IPS-11a (cell line): ENCODE data around the gene FBRS.
"Not testable (repeated sequence)": the region's sequence is repeated elsewhere in the genome, so short reads cannot be mapped to it uniquely, and the experiment has no call there.

Source experiments
- H3K4me3 ChIP-seq: one replicate; pipeline ENCODE4 v1.5.1; 2013; ENCODE audit warnings: low read depth, low read length, control low read depth

FBRS gene

DNA sequence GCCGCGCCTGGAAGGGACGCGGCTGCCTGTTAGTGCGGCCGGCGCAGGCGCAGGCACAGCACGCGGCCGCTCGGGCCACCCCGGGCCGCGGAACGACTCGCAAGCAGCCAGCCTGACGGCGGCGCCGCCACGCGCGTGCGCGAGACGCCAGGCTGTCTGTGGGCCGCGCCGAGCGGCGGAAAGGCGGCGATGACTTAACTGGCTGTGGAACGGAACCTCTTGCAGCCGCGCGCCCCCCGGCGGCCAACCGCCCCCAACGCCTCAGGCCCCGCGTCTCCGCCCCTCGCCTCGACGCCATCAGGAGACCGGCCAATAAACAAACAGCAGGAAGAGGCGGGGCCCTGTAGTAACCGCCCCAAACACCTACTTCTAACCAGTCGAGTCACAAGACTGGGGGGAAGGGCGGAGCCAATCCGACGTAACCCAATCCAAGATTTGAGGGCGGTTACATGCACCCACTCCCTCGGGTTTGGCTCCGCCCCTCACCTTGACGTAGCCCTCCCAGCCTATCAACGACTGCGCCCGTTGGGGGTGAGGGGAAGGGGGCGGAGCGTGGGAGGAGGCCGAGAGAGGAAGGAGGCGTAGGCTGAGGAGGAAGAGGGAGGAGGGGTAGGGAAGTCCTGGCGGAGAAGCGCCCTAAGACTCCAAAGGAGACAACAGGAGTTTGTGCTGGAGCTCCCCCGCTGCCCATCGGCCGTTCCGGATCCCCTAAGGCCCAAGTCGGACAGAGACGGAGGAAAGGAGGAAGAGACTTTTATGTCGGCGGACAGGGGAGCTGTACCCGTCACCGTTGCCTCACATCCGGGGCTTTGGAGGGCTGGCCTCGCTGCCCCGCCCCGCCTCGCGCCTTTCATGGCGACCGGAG lies at the start of gene FBRS:
TSS of gene FBRS (plus strand) at position 566 of the 865 bp plus-strand sequence. CDS start 1,088 bp downstream, outside the sequence.
- peak within 1 kb of the TSS; percentile 94 for H3K4me3 ChIP-seq

DNA sequence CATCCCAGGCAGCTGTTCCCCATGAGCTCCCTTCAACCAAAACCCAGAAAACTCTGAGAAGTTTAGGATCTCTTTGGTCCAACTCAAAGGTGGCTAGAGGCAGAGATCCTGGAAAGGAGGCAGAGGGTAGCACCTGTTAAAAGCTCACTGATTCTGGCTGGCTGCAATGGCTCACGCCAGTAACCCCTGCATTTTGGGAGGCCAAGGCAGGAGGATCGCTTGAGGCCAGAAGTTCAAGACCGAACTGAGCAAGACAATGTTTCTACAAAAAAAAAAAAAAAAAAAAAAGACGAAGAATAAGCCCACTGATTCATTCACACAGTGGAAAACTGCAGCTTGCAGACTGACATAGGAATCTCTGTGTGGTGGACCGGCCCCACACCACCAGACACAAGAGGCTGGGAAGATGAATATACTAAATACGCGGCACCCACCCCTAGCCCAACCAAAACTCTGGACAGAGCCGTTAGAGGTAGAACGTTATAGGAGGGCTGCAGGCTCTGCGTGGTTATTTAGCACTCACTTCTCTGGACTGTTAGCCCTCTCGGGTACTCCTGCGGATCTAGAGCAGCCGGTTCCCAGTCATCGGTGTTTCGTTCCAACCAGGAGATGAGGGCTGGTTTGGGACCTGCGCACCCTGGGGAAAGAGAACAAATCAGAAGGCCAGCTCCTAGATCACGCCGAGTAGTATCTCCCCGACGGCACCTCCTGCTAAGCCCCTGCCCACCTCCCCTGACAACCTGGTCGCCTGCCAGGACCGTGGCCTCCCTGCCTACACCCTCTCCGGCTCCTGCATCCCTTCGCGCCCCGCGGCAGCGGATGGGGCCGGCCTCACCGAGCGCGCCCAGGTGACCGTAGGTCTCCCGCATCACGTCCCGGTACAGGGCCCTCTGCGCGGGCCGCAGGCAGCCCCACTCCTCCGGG lies 49.0 kb upstream of the FBRS start:
- peak overlapping the region; percentile 94 for H3K4me3 ChIP-seq

DNA sequence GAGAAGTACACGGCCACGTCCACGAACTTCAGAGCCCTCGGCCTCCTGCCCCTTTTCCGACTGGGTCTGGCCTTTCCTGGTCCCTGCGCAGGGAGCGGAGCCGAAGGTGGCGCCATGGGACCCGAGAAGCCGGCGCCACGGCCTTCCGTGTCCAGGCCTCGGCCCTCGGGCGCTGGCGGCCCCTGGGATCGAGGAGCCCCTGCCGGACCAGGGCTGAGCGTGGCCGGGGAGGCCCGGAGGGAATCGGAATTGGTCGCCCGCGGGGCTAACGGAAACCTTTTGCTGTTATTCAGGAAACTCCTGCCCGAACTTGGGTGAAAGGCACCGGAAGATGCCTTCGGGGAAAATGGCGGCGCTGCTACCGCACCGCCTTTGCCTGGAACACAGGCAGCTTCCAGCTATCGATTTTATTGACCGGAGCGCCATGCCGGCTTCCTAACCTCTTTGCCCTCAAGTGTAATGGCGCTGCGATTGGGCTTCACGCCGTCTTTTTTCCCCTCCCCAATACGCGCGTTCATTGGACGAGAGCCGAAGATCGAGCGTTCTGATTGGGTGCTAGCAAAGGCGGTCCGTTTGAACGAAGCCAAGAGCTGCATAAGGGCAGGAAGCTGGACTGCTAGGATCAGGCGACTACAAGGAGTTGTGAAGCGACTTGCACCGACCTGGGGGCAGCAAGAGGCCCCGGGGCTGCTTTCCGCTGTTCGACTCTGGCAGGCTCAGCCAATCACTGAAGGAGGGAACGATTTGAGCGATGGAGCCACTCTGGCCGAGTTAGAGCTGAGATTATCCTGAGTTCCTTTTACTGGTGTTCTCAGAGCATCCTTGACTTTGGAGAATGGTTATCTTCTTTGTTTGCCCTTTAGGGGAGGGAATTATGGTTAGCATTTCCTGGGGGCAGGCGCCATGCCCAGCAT lies 48.0 kb upstream of the FBRS start, which contains the start of gene ZNF689:
TSS of gene ZNF689 (minus strand) at position 464 of the 914 bp plus-strand sequence. CDS start at position 116, 348 bp downstream.
- H3K4me3 ChIP-seq, result peak within 1 kb of the TSS; percentile 94

DNA sequence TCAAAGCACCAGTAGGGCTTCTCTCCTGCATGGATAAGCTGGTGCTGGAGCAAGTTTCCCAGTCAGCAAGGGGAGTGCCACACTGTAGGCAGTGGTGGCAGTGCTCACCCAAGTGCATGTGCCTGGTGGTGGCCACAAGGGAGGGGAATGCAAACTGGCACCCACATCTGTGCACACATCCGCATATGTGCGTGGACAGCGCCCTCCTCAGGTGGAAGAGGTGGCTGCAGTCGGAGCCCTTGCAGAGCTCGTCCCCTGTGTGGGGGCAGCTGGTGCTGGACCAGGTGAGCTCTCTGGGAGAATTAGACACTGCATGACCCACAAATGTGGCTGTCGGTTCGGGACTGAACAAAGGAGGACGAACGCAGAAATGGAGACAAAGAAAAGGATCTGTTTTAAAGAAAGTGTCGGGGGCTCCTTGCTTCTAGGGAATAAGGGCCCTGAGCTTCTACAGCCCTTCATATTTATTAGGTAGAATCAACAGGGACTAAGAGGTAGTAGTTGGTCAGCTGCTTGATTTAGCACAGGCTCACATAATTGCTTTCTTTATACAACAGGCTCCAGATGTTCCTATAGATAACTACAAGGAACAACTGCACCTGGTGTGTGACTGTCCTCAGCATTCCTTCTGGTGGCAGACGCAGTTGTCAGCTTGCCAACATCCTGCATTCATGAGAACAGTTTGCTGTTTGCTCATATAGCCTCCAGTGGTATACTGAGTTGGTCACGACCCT lies 42.7 kb upstream of the FBRS start:
- no peak overlapping the region for H3K4me3 ChIP-seq

DNA sequence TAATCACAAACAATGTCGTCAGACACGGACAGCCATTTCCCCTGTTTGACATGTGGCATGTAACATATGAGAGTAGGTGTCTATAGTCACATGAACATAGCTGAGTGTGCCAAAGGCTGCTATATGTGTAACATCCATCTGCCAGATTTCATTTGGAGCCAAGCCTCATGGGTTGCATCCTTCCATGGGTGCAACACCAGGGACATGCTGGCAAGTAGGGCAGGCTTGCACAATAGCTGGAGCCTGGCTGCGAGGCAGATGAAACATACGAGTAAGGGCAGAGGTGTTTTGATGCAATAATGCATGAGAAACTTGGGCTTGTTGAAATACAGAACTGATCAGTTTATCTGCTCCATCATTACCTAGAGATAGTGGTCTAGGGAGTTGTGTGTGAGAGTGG lies 39.0 kb upstream of the FBRS start:
- no peak overlapping the region for H3K4me3 ChIP-seq

DNA sequence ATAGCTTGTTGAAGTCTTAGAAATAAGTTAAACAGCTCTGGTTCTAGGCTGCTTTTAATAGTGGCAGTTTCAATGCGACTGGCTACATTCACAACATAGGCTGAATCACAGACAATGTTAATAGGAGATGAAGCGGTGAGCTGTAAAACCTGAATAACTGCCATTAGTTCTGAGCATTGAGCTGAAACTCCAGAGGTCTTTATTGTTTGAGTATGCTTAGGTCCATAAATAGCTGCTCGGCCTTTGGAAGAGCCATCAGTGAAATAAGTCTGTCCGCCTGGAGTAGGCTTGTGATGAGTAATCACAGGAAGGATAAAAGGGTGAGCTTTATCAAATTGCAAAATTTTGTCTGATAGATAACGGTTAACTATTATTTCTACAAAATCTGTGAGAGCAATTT lies 38.6 kb upstream of the FBRS start:
- no peak overlapping the region for H3K4me3 ChIP-seq

DNA sequence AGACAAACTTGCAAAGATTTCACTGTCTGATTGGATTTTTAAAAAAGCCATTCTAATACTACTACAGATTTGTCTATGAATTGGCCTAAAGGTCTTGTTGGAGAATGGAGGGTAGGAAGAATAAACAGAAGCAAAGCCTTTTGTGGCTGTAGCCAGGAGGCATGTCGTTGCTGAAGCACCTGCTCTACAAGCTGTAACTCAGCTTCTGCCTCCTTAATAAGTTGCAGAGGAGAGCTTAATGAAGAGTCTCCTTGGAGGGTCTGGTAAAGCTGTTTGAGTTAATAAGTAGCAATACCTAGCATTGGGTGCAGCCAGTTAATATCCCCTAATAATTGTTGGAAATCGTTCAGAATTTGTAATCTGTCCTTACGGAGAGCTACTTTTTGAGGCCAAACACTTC lies 38.1 kb upstream of the FBRS start:
- no peak overlapping the region for H3K4me3 ChIP-seq

DNA sequence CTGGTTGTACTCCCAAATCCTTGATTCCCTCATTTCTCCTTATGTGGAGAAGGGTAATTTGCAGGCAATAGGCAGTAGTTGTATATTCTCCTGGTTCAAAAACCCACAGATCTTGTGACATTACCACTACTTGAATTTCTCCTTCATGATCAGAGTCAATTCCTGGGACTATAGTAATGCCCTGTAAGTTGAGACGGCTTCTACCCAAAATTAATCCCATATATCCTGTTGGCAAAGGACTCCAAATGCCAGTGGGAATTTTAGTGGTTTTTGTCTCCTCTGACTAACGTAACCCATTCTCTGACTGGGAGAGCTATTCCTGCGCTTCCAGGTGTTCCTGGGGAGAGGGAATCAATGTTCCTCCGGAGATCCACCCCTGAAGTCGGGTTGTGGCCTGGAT lies 36.5 kb upstream of the FBRS start:
- no peak overlapping the region for H3K4me3 ChIP-seq

DNA sequence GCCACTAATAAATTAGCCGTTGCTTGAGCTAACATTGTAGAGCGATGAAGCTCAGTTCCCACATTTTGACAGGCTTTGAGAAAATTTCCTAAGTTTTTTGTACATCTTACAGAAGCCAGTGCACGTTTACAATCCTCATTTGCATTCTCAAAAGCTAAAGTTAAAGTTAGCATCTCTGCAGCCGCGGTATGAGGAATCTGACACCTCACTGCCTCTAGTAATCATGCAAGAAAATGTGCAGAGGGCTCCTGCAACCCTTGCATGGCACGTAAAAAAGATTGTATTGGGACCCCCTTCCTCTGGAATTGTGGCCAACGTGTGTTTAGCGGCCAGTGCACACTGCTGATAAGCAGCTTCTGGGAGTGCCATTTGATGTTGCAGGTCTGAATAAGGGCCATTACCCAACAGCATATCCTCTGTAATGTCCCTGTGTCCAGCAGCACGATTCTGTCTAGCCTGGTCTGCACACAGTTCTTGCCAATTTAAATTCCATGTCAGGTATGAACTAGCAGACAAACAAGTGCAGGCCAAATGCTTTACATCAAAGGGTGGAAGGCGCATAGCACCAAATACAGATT lies 35.7 kb upstream of the FBRS start:
- no peak overlapping the region for H3K4me3 ChIP-seq

DNA sequence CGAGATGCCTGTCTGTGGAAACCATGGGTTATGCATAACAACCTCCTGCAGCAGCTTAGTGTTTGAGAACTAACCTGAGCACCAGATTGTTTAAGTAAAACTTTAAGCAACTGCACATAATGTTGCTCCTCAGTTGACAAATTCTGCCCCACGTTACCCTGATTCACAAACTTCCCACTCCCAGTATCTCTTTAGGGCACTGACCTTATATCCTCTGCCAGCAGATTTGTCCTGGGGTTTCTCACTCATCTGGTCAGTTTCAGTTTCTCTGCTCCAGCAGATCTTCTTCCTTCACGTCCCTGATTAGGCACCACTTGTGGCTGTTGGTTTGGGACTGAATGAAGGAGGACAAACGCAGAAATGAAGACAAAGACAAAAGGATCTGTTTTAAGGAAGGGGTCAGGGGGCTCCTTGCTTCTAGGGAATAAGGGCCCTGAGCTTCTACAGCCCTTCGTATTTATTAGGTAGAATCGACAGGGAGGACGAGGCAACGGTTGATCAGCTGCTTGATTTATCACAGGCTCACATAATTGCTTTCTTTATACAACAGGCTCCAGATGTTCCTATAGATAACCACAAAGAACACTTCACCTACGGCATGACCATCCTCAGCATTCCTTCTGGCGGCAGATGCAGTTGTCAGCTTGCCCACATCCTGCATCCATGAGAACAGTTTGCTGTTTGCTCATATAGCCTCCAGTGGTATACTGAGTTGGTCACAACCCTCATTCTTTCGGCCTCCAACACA lies 34.5 kb upstream of the FBRS start:
- no peak overlapping the region for H3K4me3 ChIP-seq

DNA sequence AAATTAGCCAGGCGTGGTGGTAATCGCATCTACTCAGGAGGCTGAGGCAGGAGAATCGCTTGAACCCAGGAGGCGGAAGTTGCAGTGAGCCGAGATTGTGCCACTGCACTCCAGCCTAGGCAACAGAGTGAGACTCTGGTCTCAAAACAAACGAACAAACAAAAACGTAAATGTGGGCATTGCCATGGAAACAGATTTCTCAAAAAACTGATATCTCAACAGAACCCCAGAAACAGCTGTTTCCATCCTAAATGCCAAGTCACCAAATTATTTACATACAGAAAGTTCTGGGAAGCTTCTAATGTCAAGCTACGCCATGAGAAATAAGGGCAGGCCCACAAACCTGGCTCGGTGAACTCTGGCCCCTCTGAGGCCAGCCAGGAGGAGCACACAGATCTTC lies 32.0 kb upstream of the FBRS start:
- no peak overlapping the region for H3K4me3 ChIP-seq

DNA sequence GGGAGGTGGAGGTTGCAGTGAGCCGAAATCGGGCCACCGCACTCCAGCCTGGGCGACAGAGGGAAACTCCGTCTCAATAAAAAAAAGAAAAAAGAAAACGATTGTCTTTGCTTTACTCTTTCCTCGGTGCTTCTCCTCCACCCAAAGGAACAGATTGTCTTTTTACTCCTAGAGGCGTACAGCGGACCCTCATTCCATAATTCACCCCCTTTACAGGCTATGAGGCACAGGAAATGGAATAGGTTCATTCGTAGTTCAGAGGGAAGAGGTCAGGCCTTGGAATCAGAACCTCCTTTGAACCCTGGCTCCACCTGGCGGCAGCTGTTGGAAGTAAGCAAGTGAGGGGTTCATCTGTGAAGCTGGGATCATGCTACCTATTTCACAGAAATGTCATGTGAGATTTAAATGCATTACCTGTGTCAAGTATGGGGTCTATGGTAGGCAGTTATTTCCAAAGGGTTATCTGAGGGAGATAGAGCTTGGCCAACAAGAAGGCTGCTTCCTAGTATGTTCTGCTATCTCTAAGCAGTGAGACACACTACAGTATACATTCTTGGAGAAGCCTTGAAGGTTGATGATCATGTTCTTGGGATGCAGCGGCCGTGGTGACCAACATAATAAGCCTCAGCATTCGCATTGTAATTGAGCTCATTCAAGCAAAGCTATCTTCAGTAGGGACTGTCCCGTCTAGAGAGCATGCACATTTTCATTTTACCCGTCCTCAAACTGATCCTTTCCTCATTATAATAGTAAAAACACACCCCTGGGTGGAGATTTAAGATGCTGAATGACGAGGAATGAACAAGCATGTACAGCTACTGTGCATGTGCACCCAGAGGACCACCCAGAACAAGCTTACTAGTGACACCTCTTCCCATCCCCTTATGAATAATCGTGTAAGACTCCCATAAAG lies 29.3 kb upstream of the FBRS start:
- H3K4me3 ChIP-seq, result no peak overlapping the region

DNA sequence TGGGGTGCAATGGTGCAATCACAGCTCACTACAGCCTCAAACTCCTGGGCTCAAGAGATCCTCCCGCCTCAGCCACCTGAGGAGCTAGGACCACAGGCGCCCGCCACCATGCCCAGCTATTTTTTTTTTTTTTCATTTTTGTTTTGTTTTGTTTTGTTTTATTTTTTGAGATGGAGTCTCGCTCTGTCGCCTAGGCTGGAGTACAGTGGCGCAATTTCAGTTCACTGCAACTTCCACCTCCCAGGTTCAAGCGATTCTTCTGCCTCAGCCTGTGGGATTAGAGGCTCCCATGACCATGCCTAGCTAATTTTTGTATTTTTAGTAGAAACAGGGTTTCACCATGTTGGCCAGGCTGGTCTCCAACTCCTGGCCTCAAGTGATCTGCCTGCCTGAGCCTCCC lies 25.8 kb upstream of the FBRS start:
- not testable (repeated sequence) for H3K4me3 ChIP-seq

DNA sequence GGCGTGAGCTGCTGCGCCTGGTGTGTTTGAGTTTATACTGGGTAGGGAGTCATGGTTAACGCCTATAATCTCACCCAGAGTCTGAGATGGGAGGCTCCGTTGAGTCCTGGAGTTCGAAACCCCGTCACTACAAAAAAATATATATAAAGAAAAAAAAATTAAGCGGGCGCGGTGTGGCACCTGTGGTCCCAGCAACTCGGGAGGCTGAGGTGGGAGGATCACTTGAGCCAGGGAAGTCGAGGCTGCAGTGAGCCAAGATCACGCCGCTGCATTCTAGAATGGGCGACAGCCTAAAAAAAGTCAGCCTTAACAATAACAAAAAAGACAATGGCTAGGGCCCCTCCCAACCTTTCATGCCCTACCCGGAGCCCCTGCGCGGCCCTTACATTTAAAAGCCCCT lies 24.7 kb upstream of the FBRS start:
- no peak overlapping the region for H3K4me3 ChIP-seq

DNA sequence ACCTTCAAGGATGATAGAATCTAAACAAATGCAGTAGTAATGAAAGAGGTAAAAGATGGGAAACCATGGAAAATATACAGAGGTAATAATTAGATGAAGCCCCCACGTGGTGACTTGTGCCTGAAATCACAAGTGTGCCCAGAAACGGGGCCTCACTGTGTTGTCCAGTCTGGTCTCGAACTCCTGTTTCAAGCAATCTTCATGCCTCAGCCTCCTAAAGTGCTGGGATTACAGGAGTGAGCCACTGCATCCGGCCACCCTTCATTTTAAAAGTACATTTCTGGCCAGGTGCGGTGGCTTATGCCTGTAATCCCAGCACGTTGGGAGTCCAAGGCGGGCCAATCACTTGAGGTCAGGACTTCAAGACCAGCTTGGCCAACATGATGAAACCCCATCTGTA lies 21.6 kb upstream of the FBRS start:
- no peak overlapping the region for H3K4me3 ChIP-seq

DNA sequence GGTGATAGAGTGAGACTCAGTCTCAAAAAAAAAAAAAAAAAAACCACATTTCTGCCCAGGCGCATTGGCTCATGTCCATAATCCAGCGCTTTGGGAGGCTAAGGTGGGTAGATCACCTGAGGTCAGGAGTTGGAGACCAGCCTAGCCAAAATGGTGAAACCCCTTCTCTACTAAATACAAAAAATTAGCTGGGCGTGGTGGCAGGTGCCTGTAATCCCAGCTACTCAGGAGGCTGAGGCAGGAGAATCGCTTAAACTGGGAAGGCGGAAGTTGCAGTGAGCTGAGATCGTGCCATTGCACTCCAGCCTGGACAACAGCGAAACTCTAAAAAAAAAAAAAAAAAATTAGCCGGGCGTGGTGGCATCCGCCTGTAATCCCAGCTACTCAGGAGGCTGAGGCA lies 21.1 kb upstream of the FBRS start:
- not testable (repeated sequence) for H3K4me3 ChIP-seq

DNA sequence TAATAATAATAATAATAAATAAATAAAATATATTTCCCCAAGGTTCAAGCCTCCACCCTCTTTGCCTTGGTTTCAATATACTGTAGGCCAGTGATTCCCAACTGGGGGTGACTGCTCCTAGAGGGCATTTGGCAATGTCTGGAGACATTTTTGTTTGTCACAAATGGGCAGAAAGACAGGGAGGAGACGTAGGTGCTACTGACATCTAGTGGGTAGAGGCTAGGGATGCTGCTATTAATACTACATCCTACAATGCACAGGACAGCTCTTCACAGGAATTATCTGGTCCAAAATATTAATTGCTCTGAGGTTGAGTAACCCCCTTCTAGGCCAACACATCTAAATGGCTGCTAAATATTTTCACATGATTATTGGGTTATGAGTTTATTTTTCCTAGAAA lies 20.3 kb upstream of the FBRS start:
- no peak overlapping the region for H3K4me3 ChIP-seq

DNA sequence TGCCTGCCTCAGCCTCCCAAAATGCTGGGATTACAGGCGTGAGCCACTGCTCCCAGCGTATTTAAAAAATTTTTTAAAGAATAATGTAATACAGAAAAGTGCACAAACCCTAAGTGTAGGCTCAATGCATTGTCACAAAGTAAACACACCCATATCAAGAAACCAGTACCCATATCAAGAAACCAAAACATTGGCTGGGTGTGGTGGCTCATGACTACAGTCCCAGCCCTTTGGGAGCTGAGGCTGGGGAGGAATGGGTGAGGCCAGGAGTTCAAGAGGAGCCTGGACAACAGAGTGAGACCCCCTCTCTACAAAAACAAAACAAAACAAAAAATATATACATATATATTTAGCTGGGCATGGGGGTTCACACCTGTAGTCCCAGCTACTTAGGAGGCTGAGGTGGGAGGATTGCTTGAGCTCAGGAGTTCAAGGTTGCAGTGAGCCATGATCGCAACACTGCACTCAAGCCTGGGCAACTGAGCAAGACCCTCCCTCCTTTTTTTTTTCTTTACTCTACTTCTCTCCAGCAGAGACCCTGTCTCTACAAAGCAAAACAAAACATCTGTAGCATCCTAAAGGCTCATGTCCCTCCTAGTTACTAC lies 16.8 kb upstream of the FBRS start:
- no peak overlapping the region for H3K4me3 ChIP-seq
